ENCODE results near the gene RUBCN. TPM values are rescaled to one million over a fixed set of nuclear protein-coding genes. Genes with fewer than 3 reads are reported as not detected.

Gene RUBCN
- total and polyA plus RNA-seq, 2 of the 13 experiments (the other 11 are each of a cell fraction or from before 2014, with no cell fraction given): 5.2 to 8.1 TPM

DNA sequence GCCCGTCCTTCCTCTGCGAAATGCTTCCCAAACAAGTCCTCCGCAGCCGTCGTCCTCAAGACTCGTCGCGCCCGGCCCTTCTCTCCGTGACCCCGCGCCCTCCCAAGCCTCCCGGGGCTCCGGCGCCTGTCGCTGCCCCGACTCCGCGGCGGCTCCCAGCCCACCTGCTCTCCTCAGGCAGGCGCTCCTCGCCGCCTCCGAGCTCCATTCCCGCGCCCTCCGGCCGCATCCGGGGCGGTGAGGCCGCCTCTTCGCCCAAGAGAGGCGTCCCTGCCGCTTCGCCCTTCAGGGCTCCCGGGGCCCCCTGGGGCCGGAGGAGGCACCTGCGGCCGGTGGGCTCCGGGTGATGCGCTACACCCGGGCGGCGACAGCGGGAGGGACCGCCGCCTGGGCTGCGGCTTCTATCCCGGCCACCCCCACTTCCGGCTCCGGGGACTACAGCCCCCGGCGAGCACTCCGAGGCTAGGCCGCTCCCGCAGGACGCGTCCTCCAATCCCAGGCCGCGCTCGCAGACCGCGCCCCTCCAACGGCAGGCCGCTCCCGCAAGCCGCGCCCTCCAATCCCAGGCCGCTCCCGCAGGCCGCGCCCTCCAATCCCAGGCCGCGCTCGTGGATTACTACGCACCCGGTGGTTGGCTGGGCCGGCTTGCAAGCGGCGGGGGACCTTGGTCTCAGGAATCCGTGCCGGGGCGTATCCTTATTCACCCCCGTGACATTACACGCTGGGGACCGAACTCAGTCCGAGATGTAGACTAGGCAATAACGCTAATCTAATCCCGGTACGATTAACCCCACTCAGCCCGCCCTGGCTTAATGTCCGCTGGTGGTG lies at the start of gene RUBCN (continued):
- TF ChIP-seq SOX6 (IDR thresholded peaks at IDR 0.05) (no peak), SOX6 (CRISPR knock-in tag; IDR thresholded peaks at IDR 0.05) (no peak), ZNF552 (CRISPR knock-in tag; IDR thresholded peaks at IDR 0.05; ENCODE audit: borderline replicate concordance) (no peak; the same call in 1 of the 2 replicates), KMT2A (CRISPR knock-in tag; IDR thresholded peaks at IDR 0.05) (no peak; the same call in 1 of the 2 replicates), MED13 (CRISPR knock-in tag; IDR thresholded peaks at IDR 0.05) (no peak), MTA3 (CRISPR knock-in tag; IDR thresholded peaks at IDR 0.05) (no peak), MAFK (conservative IDR thresholded peaks at IDR 0.05 in 1 of 2, IDR thresholded peaks at IDR 0.05 in 1 of 2; ENCODE audit: low read length in 2 of 2) (no peak), ZNF235 (CRISPR knock-in tag; IDR thresholded peaks at IDR 0.05; ENCODE audit: borderline replicate concordance) (no peak), ZNF614 (CRISPR knock-in tag; IDR thresholded peaks at IDR 0.05; ENCODE audit: borderline replicate concordance) (no peak), ZSCAN9 (CRISPR knock-in tag; IDR thresholded peaks at IDR 0.05; ENCODE audit: borderline replicate concordance) (no peak), THAP11 (CRISPR knock-in tag; IDR thresholded peaks at IDR 0.05) (peak; percentile 98), SMARCC2 (IDR thresholded peaks at IDR 0.05) (no peak), KAT2B (IDR thresholded peaks at IDR 0.05; ENCODE audit: borderline replicate concordance, low read depth, low read length) (no peak), ZNF333 (CRISPR knock-in tag; IDR thresholded peaks at IDR 0.05; ENCODE audit: borderline replicate concordance) (0 out of 2 replicates have a peak, but pooled peaks have one; percentile 34), NCOA2 (CRISPR knock-in tag; IDR thresholded peaks at IDR 0.05) (no peak), PHF8 (CRISPR knock-in tag; IDR thresholded peaks at IDR 0.05) (peak; percentile 78), MEF2D (CRISPR knock-in tag; IDR thresholded peaks at IDR 0.05) (no peak), XRCC5 (optimal IDR thresholded peaks at IDR 0.05; ENCODE audit: low read length) (peak; percentile 39), NKX3-1 (CRISPR knock-in tag; IDR thresholded peaks at IDR 0.05) (peak; percentile 21; the same call in 1 of the 2 replicates), SIN3A (IDR thresholded peaks at IDR 0.05; ENCODE audit: borderline replicate concordance, low read depth, low read length) (0 out of 2 replicates have a peak, but pooled peaks have one; percentile 68), FOSL1 (CRISPR knock-in tag; IDR thresholded peaks at IDR 0.05; ENCODE audit: borderline replicate concordance) (no peak)
- TF ChIP-seq, protein P1, sequence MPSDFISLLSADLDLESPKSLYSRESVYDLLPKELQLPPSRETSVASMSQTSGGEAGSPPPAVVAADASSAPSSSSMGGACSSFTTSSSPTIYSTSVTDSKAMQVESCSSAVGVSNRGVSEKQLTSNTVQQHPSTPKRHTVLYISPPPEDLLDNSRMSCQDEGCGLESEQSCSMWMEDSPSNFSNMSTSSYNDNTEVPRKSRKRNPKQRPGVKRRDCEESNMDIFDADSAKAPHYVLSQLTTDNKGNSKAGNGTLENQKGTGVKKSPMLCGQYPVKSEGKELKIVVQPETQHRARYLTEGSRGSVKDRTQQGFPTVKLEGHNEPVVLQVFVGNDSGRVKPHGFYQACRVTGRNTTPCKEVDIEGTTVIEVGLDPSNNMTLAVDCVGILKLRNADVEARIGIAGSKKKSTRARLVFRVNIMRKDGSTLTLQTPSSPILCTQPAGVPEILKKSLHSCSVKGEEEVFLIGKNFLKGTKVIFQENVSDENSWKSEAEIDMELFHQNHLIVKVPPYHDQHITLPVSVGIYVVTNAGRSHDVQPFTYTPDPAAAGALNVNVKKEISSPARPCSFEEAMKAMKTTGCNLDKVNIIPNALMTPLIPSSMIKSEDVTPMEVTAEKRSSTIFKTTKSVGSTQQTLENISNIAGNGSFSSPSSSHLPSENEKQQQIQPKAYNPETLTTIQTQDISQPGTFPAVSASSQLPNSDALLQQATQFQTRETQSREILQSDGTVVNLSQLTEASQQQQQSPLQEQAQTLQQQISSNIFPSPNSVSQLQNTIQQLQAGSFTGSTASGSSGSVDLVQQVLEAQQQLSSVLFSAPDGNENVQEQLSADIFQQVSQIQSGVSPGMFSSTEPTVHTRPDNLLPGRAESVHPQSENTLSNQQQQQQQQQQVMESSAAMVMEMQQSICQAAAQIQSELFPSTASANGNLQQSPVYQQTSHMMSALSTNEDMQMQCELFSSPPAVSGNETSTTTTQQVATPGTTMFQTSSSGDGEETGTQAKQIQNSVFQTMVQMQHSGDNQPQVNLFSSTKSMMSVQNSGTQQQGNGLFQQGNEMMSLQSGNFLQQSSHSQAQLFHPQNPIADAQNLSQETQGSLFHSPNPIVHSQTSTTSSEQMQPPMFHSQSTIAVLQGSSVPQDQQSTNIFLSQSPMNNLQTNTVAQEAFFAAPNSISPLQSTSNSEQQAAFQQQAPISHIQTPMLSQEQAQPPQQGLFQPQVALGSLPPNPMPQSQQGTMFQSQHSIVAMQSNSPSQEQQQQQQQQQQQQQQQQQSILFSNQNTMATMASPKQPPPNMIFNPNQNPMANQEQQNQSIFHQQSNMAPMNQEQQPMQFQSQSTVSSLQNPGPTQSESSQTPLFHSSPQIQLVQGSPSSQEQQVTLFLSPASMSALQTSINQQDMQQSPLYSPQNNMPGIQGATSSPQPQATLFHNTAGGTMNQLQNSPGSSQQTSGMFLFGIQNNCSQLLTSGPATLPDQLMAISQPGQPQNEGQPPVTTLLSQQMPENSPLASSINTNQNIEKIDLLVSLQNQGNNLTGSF (CRISPR knock-in tag; IDR thresholded peaks at IDR 0.05): no peak
- TF ChIP-seq, protein P2, sequence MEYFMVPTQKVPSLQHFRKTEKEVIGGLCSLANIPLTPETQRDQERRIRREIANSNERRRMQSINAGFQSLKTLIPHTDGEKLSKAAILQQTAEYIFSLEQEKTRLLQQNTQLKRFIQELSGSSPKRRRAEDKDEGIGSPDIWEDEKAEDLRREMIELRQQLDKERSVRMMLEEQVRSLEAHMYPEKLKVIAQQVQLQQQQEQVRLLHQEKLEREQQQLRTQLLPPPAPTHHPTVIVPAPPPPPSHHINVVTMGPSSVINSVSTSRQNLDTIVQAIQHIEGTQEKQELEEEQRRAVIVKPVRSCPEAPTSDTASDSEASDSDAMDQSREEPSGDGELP (IDR thresholded peaks at IDR 0.05; ENCODE audit: borderline replicate concordance, low read depth): no peak
- TF ChIP-seq, protein P3, sequence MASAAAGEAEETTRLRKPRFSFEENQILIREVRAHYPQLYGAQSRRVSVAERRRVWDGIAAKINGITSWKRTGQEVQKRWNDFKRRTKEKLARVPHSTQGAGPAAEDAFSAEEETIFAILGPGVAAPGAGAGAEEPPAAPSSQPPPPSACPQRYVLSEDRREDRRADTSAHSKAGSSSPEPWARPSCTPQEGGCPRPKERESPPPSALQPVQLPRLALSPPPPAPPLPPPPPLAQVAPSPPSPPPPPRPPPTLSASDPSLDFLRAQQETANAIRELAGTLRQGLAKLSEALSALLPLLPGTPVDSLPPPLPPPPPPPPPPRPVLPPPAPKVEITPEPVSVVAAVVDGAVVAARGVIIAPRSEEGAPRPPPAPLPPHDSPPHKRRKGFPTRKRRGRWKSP (CRISPR knock-in tag; IDR thresholded peaks at IDR 0.05): no peak
